Memory B cell (primary cell): ENCODE data around the gene RAPGEF1.

ENCODE experiments used
- ATAC-seq: fragments of 150-1000 bp; cut with Tn5 transposase; 2 replicates; pipeline ENCODE4 v1.10.0; 2021; ENCODE audit warnings: low read depth, mild to moderate bottlenecking, moderate library complexity
- DNase-seq, 2 donors: peaks; one replicate each; pipeline ENCODE4 v3.0.0; 2022; ENCODE audit warnings: low spot score in 2 of 2
- H3K27ac Mint-ChIP-seq: one replicate; pipeline ENCODE4 v1.8.0; 2022; ENCODE audit warnings: mild to moderate bottlenecking, moderate library complexity, mixed read lengths
- H3K27me3 Mint-ChIP-seq: one replicate; pipeline ENCODE4 v1.8.0; 2022; ENCODE audit warnings: mixed read lengths
- H3K36me3 Mint-ChIP-seq: one replicate; pipeline ENCODE4 v1.8.0; 2022; ENCODE audit warnings: mild to moderate bottlenecking, mixed read lengths
- H3K4me1 Mint-ChIP-seq: one replicate; pipeline ENCODE4 v1.8.0; 2022; ENCODE audit warnings: mixed read lengths
- H3K4me3 Mint-ChIP-seq: one replicate; pipeline ENCODE4 v1.8.0; 2022; ENCODE audit warnings: mild to moderate bottlenecking, moderate library complexity, mixed read lengths
- H3K9me3 Mint-ChIP-seq: one replicate; pipeline ENCODE4 v1.8.0; 2022; ENCODE audit warnings: mixed read lengths

The RAPGEF1 gene

GRCh38 chr9:131590907-131591844, 148.7 kb downstream of the RAPGEF1 start:
- DNase-seq (peak; percentile 59 to 65), ATAC-seq (peak; percentile 88)
- Mint-ChIP-seq H3K9me3 (no peaks in the 10 kb centered on the region), H3K36me3 (peaks cover 40% of the 10 kb centered on the region), H3K27me3 (no peaks in the 10 kb centered on the region), H3K27ac (peak overlapping the region; percentile 87), H3K4me1 (peaks cover 20% of the 10 kb centered on the region), H3K4me3 (no peak overlapping the region)

GRCh38 chr9:131590449-131590848, 149.4 kb downstream of the RAPGEF1 start:
- ATAC-seq: no peak

GRCh38 chr9:131589993-131590392, 149.9 kb downstream of the RAPGEF1 start:
- peak overlapping the region; percentile 87 for H3K27ac Mint-ChIP-seq
- H3K9me3 Mint-ChIP-seq: no peaks in the 10 kb centered on the region
- H3K36me3 Mint-ChIP-seq: peaks cover 36% of the 10 kb centered on the region
- H3K4me3 Mint-ChIP-seq: no peak overlapping the region
- H3K4me1 Mint-ChIP-seq: peaks cover 25% of the 10 kb centered on the region
- DNase-seq: no peak
- ATAC-seq: no peak
- H3K27me3 Mint-ChIP-seq: no peaks in the 10 kb centered on the region

More at GRCh38 chr9:131590449-131590848, 149.4 kb downstream of the RAPGEF1 start:
- Mint-ChIP-seq H3K4me1 (peaks cover 22% of the 10 kb centered on the region), H3K36me3 (peaks cover 38% of the 10 kb centered on the region), H3K27me3 (no peaks in the 10 kb centered on the region), H3K4me3 (no peak overlapping the region), H3K27ac (peak overlapping the region; percentile 87), H3K9me3 (no peaks in the 10 kb centered on the region)
- DNase-seq: no peak

- Mint-ChIP-seq H3K27me3 (no peaks in the 10 kb centered on the region), H3K4me1 (peaks cover 25% of the 10 kb centered on the region), H3K4me3 (no peak overlapping the region), H3K9me3 (no peaks in the 10 kb centered on the region), H3K27ac (peak overlapping the region; percentile 65), H3K36me3 (peaks cover 35% of the 10 kb centered on the region)
- ATAC-seq (no peak), DNase-seq (no peak)
Measured at GRCh38 chr9:131589124-131589711, 150.7 kb downstream of the RAPGEF1 start.

- DNase-seq: no peak
- H3K4me1 Mint-ChIP-seq: peaks cover 25% of the 10 kb centered on the region
- H3K27ac Mint-ChIP-seq: peak overlapping the region; percentile 80
- H3K27me3 Mint-ChIP-seq: no peaks in the 10 kb centered on the region
- peaks cover 38% of the 10 kb centered on the region for H3K36me3 Mint-ChIP-seq
- no peak overlapping the region for H3K4me3 Mint-ChIP-seq
- ATAC-seq: no peak
- no peaks in the 10 kb centered on the region for H3K9me3 Mint-ChIP-seq
Measured at GRCh38 chr9:131588396-131588795, 151.5 kb downstream of the RAPGEF1 start.

- Mint-ChIP-seq H3K9me3 (no peaks in the 10 kb centered on the region), H3K27ac (peak overlapping the region; percentile 80), H3K4me1 (peaks cover 25% of the 10 kb centered on the region), H3K27me3 (no peaks in the 10 kb centered on the region), H3K4me3 (no peak overlapping the region), H3K36me3 (peaks cover 41% of the 10 kb centered on the region)
- ATAC-seq: no peak
- no peak for DNase-seq
Measured at GRCh38 chr9:131587906-131588305, 152.0 kb downstream of the RAPGEF1 start.

GRCh38 chr9:131587331-131587730, 152.5 kb downstream of the RAPGEF1 start:
- Mint-ChIP-seq H3K9me3 (no peaks in the 10 kb centered on the region), H3K27ac (peak overlapping the region; percentile 80), H3K36me3 (peaks cover 42% of the 10 kb centered on the region), H3K27me3 (no peaks in the 10 kb centered on the region), H3K4me1 (peaks cover 25% of the 10 kb centered on the region), H3K4me3 (no peak overlapping the region)
- ATAC-seq: no peak
- no peak for DNase-seq

GRCh38 chr9:131585375-131585774, 154.5 kb downstream of the RAPGEF1 start:
- H3K4me1 Mint-ChIP-seq: peaks cover 20% of the 10 kb centered on the region

GRCh38 chr9:131584858-131585257, 155.0 kb downstream of the RAPGEF1 start:
- H3K27me3 Mint-ChIP-seq: no peaks in the 10 kb centered on the region
- no peaks in the 10 kb centered on the region for H3K9me3 Mint-ChIP-seq
- H3K4me1 Mint-ChIP-seq: peaks cover 20% of the 10 kb centered on the region
- peak overlapping the region; percentile 80 for H3K27ac Mint-ChIP-seq
- DNase-seq (no peak), ATAC-seq (no peak)
- H3K4me3 Mint-ChIP-seq: no peak overlapping the region
- peaks cover 38% of the 10 kb centered on the region for H3K36me3 Mint-ChIP-seq

More at GRCh38 chr9:131585375-131585774, 154.5 kb downstream of the RAPGEF1 start:
- Mint-ChIP-seq H3K9me3 (no peaks in the 10 kb centered on the region), H3K36me3 (peaks cover 38% of the 10 kb centered on the region), H3K27ac (peak overlapping the region; percentile 80), H3K27me3 (no peaks in the 10 kb centered on the region), H3K4me3 (no peak overlapping the region)
- DNase-seq (peak in 1 of 2 donors; percentile 26), ATAC-seq (peak; percentile 94)

GRCh38 chr9:131583836-131584555, 155.9 kb downstream of the RAPGEF1 start:
- H3K36me3 Mint-ChIP-seq: peaks cover 36% of the 10 kb centered on the region

GRCh38 chr9:131583337-131583645, 156.6 kb downstream of the RAPGEF1 start:
- Mint-ChIP-seq H3K36me3 (peaks cover 38% of the 10 kb centered on the region), H3K27ac (peak overlapping the region; percentile 55), H3K27me3 (no peaks in the 10 kb centered on the region), H3K4me1 (peaks cover 23% of the 10 kb centered on the region), H3K4me3 (no peak overlapping the region), H3K9me3 (no peaks in the 10 kb centered on the region)
- no peak for DNase-seq
- ATAC-seq: no peak

More at GRCh38 chr9:131583836-131584555, 155.9 kb downstream of the RAPGEF1 start:
- Mint-ChIP-seq H3K27me3 (no peaks in the 10 kb centered on the region), H3K9me3 (no peaks in the 10 kb centered on the region), H3K4me1 (peaks cover 24% of the 10 kb centered on the region), H3K4me3 (no peak overlapping the region), H3K27ac (peak overlapping the region; percentile 55)
- DNase-seq (no peak), ATAC-seq (no peak)

- Mint-ChIP-seq H3K36me3 (peaks cover 38% of the 10 kb centered on the region), H3K27me3 (no peaks in the 10 kb centered on the region), H3K9me3 (no peaks in the 10 kb centered on the region), H3K4me1 (peaks cover 27% of the 10 kb centered on the region), H3K4me3 (no peak overlapping the region), H3K27ac (peak overlapping the region; percentile 55)
- DNase-seq (no peak), ATAC-seq (no peak)
Measured at GRCh38 chr9:131582466-131583336, 157.2 kb downstream of the RAPGEF1 start.

GRCh38 chr9:131582056-131582455, 157.8 kb downstream of the RAPGEF1 start:
- Mint-ChIP-seq H3K4me1 (peaks cover 23% of the 10 kb centered on the region), H3K9me3 (no peaks in the 10 kb centered on the region), H3K36me3 (peaks cover 35% of the 10 kb centered on the region), H3K27ac (no peak overlapping the region), H3K27me3 (no peaks in the 10 kb centered on the region), H3K4me3 (no peak overlapping the region)
- ATAC-seq: no peak
- DNase-seq: no peak
